Esophagus muscularis mucosa (tissue), 3 donors: ENCODE results near the gene PIEZO1.
A peak's percentile ranks its signal among the peaks of the same experiment; 100 is the strongest.

Experiments used
- CTCF ChIP-seq, 3 experiments: fragments of 200-600 bp in 2 of 3; fragments of 450-650 bp in 1 of 3; sonication (generic) in 2 of 3; IDR thresholded peaks; one replicate each; pipeline ENCODE4 v1.5.1; 2017 to 2019; ENCODE audit warnings: antibody characterized with exemption in 3 of 3, mild to moderate bottlenecking in 2 of 3, moderate library complexity in 1 of 3
- POLR2AphosphoS5 ChIP-seq, 2 donors: sonication (generic); formaldehyde crosslinking; IDR thresholded peaks; one replicate each; pipeline ENCODE4 v1.6.1; 2017; ENCODE audit warnings: antibody characterized with exemption in 2 of 2

- TF ChIP-seq CTCF (IDR thresholded peaks at IDR 0.05) (no peak), POLR2AphosphoS5 (IDR thresholded peaks at IDR 0.05) (peak; percentile 39 to 41)
Observed at GRCh38 chr16:88760424-88761142, 24.4 kb downstream of the PIEZO1 start.
